Smooth muscle cell (in vitro differentiated cells): ENCODE data around the gene MTERF1. TPM values are rescaled to one million over a fixed set of nuclear protein-coding genes. Genes with fewer than 3 reads are reported as not detected.

Experiments used
- DNase-seq: peaks from one replicate; lab custom pipeline; 2025; ENCODE audit not compliant: unreplicated experiment; lab: John Stamatoyannopoulos, UW
- H2AFZ ChIP-seq: fragments of 200-600 bp; sonication (generic); 2 replicates; pipeline ENCODE4 v1.6.0; 2016; ENCODE audit warnings: antibody characterized with exemption, low read depth, mild to moderate bottlenecking
- H3F3A ChIP-seq: fragments of 200-600 bp; sonication (generic); 2 replicates; pipeline ENCODE4 v1.6.0; 2017; ENCODE audit warnings: antibody characterized with exemption, low read depth
- H3K27ac ChIP-seq: fragments of 200-600 bp; sonication (generic); 2 replicates; pipeline ENCODE4 v1.5.1; 2016; ENCODE audit warnings: low read depth, mild to moderate bottlenecking
- H3K27me3 ChIP-seq: fragments of 200-600 bp; sonication (generic); 2 replicates; pipeline ENCODE4 v1.6.1; 2016; ENCODE audit warnings: low read depth, mild to moderate bottlenecking
- H3K36me3 ChIP-seq: fragments of 200-600 bp; sonication (generic); 2 replicates; pipeline ENCODE4 v1.5.1; 2016; ENCODE audit warnings: low read depth
- H3K4me1 ChIP-seq: fragments of 200-600 bp; sonication (generic); 2 replicates; pipeline ENCODE4 v1.5.1; 2016; ENCODE audit warnings: low read depth
- H3K4me2 ChIP-seq: fragments of 200-600 bp; sonication (generic); 2 replicates; pipeline ENCODE4 v1.6.0; 2016; ENCODE audit warnings: mild to moderate bottlenecking
- H3K4me3 ChIP-seq: fragments of 200-600 bp; sonication (generic); 2 replicates; pipeline ENCODE4 v1.5.1; 2016; ENCODE audit warnings: mild to moderate bottlenecking
- H3K79me2 ChIP-seq: fragments of 200-600 bp; sonication (generic); 2 replicates; pipeline ENCODE4 v1.6.0; 2016; ENCODE audit warnings: low read depth, mild to moderate bottlenecking
- H3K9ac ChIP-seq: fragments of 200-600 bp; sonication (generic); 2 replicates; pipeline ENCODE4 v1.6.0; 2016; ENCODE audit warnings: low read depth
- H3K9me3 ChIP-seq: fragments of 200-600 bp; sonication (generic); replicated peaks from 2 replicates; pipeline ENCODE4 v1.5.1; 2016; ENCODE audit warnings: low read depth
- H4K20me1 ChIP-seq: fragments of 200-600 bp; sonication (generic); 2 replicates; pipeline ENCODE4 v1.6.0; 2016; ENCODE audit warnings: low read depth
- WGBS: methylation state at CpG from one replicate; pipeline ENCODE4 v1.1.7; 2016; ENCODE audit warnings: low lambda C conversion rate; 5-methylcytosine and 5-hydroxymethylcytosine counted together
- polyA plus RNA-seq: library from polyadenylated mRNA; unstranded; fragments of >200 nt; fragmentation: Nextera tagmentation; extraction: Ambion mirVana; gene quantifications from 2 replicates; pipeline ENCODE4 v1.2.1, GENCODE V29; 2016
- total RNA-seq: library from RNA; depleted of rRNA; stranded (reverse); fragments of >200 nt; gene quantifications from 2 replicates; pipeline ENCODE4 v1.2.3, GENCODE V29; 2014
- TF ChIP-seq, protein P1 (sequence below): fragments of 200-600 bp; sonication (generic); IDR thresholded peaks from 2 replicates; pipeline ENCODE4 v1.5.1; 2017; ENCODE audit warnings: borderline replicate concordance, mild to moderate bottlenecking, antibody characterized with exemption; ENCODE audit not compliant: insufficient read depth, poor library complexity, severe bottlenecking

Gene MTERF1
- total and polyA plus RNA-seq, 2 experiments from 2014 or later = 6.1 to 8.9 TPM

DNA sequence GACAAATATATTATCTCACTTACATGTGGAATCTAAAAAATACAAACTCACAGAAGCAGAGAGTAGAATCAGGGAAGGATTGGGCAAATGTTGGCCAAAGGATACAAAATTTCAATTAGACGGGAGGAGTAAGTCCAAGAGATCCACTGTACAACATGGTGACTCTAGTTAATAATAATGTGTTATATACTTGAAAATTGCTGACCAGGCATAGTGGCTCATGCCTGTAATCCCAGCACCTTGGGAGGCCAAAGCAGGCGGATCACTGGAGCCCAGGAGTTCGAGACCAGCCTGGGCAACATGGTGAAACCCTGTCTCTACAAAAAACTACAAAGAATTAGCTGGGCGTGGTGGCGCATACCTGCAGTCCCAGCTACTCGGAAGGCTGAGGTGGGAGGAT is 16.4 kb downstream of the MTERF1 start:
- TF ChIP-seq, protein P1, sequence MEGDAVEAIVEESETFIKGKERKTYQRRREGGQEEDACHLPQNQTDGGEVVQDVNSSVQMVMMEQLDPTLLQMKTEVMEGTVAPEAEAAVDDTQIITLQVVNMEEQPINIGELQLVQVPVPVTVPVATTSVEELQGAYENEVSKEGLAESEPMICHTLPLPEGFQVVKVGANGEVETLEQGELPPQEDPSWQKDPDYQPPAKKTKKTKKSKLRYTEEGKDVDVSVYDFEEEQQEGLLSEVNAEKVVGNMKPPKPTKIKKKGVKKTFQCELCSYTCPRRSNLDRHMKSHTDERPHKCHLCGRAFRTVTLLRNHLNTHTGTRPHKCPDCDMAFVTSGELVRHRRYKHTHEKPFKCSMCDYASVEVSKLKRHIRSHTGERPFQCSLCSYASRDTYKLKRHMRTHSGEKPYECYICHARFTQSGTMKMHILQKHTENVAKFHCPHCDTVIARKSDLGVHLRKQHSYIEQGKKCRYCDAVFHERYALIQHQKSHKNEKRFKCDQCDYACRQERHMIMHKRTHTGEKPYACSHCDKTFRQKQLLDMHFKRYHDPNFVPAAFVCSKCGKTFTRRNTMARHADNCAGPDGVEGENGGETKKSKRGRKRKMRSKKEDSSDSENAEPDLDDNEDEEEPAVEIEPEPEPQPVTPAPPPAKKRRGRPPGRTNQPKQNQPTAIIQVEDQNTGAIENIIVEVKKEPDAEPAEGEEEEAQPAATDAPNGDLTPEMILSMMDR = no peak
- Histone ChIP-seq H3K27me3 (no peaks in the 10 kb centered on the region), H3K4me1 (no peaks in the 10 kb centered on the region), H3K4me2 (no peak overlapping the region), H2AFZ (no peak overlapping the region), H3K36me3 (no peaks in the 10 kb centered on the region), H3K79me2 (no peaks in the 10 kb centered on the region), H3K27ac (no peak overlapping the region), H4K20me1 (no peaks in the 10 kb centered on the region), H3K9me3 (peaks cover under 1% of the 10 kb centered on the region), H3F3A (no peaks in the 10 kb centered on the region), H3K4me3 (no peak overlapping the region), H3K9ac (no peak overlapping the region)
- 90% methylated on average over 6 of the region's 6 CpGs for WGBS
- DNase-seq = no peak

DNA sequence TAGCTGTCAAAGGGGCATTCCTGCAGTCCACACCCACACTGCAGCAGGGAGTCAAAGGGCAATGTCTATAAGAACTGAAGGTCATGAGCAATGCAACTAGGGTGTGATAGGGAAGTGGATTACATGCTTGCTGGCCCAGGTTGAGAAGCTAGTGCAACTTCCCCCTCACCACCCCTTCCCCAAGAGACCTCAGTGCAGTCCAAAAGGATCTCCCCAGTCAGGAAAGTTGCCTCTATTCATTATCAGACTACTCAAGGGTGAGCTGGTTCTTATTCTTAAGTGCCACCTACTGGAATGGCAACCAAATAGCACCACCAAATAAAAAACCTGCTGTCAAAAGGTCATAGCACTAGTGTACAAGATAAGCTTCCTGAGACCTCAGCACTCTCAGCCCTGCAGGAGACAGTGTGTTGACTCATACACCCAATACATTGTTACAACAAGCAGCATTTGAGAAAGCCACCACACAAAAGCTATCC is 28.2 kb downstream of the MTERF1 start:
- Histone ChIP-seq H3K9me3 (no peaks in the 10 kb centered on the region), H3K27ac (no peak overlapping the region), H3K27me3 (no peaks in the 10 kb centered on the region), H3K4me1 (peaks cover 19% of the 10 kb centered on the region), H3K4me3 (no peak overlapping the region), H2AFZ (no peak overlapping the region), H3F3A (no peaks in the 10 kb centered on the region), H4K20me1 (no peaks in the 10 kb centered on the region), H3K79me2 (no peaks in the 10 kb centered on the region), H3K9ac (no peak overlapping the region), H3K36me3 (no peaks in the 10 kb centered on the region), H3K4me2 (no peak overlapping the region)
- TF ChIP-seq, protein P1 = no peak
- no peak for DNase-seq

DNA sequence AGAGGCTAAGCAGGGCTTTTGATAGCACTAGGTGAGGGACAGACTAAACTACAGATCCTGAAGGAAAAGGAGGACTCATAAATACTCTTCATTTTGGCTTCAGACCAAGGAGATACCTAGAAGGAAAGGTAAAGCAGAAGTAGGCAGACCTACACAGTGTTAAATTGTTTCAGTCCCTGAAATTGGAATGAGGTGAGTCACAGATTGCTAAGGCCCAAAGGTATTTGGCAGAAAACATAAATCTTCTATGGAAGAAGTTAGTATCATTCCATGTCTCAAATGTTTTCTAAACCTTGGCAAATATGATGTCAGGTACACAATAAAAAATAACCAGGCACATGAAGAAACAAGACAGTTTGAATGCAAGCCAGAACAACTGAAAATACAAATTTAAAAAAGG is 30.0 kb downstream of the MTERF1 start:
- H3K4me1 ChIP-seq = peaks cover 21% of the 10 kb centered on the region

More for the DNA sequence above, 30.0 kb downstream of the MTERF1 start:
- Histone ChIP-seq H3F3A (no peaks in the 10 kb centered on the region), H3K36me3 (no peaks in the 10 kb centered on the region), H3K27me3 (no peaks in the 10 kb centered on the region), H3K79me2 (no peaks in the 10 kb centered on the region), H3K4me3 (no peak overlapping the region), H4K20me1 (no peaks in the 10 kb centered on the region), H3K9me3 (no peaks in the 10 kb centered on the region), H2AFZ (no peak overlapping the region), H3K9ac (no peak overlapping the region), H3K4me2 (peak overlapping the region; percentile 10), H3K27ac (peak overlapping the region; percentile 49)
- DNase-seq = no peak
- TF ChIP-seq, protein P1 = no peak
